ENCODE measurements around the gene FZD8.

Gene FZD8

DNA sequence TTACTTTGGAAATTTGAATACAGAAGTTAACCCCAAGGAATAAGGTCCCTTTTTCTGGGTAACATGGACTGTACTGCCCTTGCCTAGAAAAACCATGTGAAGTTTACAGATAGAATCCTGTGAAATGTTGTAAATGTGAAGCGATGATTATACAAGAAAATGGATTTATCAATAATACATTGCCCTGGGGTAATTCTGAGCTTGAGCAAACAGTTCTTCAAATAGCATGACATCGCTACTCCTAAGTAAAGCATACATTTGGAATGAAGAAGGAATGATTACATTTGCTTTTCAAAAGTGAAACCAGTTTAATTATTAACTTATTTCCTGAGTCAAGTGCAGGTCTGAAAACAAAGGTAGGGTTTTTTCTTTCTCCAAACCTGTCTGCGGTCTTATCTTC is 43.3 kb upstream of the FZD8 start:
- no peak overlapping the region for H2BK120ac ChIP-seq (ENCODE audit: low read depth, low read length)
- no peaks in the 10 kb centered on the region for H3K9me3 ChIP-seq (ENCODE audit: control insufficient read depth, low read length)
- H2BK15ac ChIP-seq (ENCODE audit: low read depth, poor library complexity, severe bottlenecking), result no peak overlapping the region
- no peak overlapping the region for H2BK12ac ChIP-seq (ENCODE audit: low read length in 2 of 2)
- H4K91ac ChIP-seq (ENCODE audit: low read length), result no peak overlapping the region
- WGBS, result 90% methylated on average over 2 of the region's 3 CpGs
- no peak overlapping the region for H2BK5ac ChIP-seq (ENCODE audit: low read depth, low read length, poor library complexity, severe bottlenecking)
- H3K23ac ChIP-seq (ENCODE audit: low read length in 2 of 2), result no peak overlapping the region
- H2AFZ ChIP-seq (ENCODE audit: low read depth, low read length), result no peak overlapping the region
- no peaks in the 10 kb centered on the region for H3K4me1 ChIP-seq (ENCODE audit: control insufficient read depth, insufficient read depth, low read depth, low read length)
- no peak for DNase-seq
- H3K36me3 ChIP-seq (ENCODE audit: control insufficient read depth in 1 of 2, insufficient read depth in 2 of 2, low read depth in 1 of 2, low read length in 2 of 2), result no peaks in the 10 kb centered on the region
- H3K4me2 ChIP-seq (ENCODE audit: low read length, poor library complexity, severe bottlenecking), result no peak overlapping the region
- no peak overlapping the region for H3K9ac ChIP-seq (ENCODE audit: low read length)
- H3K18ac ChIP-seq (ENCODE audit: low read depth in 1 of 2, low read length in 2 of 2), result no peak overlapping the region
- H3K27ac ChIP-seq (ENCODE audit: low read length, poor library complexity, severe bottlenecking), result peak overlapping the region; percentile 17
- no peak overlapping the region for H3K4ac ChIP-seq (ENCODE audit: low read depth in 1 of 2, low read length in 2 of 2)
- H3K14ac ChIP-seq (ENCODE audit: low read length in 2 of 2), result no peak overlapping the region
- no peaks in the 10 kb centered on the region for H3K79me1 ChIP-seq (replicated peaks; ENCODE audit: low read length, poor library complexity, severe bottlenecking)
- H3K4me3 ChIP-seq (ENCODE audit: insufficient read depth in 1 of 2, low read depth in 1 of 2, low read length in 2 of 2), result no peak overlapping the region
- peaks cover 0 to 13% of the 10 kb centered on the region in 2 experiments for H3K27me3 ChIP-seq (ENCODE audit: control insufficient read depth in 1 of 2, insufficient read depth in 1 of 2, low read length in 2 of 2)
- no peak overlapping the region for H4K8ac ChIP-seq (ENCODE audit: low read length)
- no peak overlapping the region for H2AK5ac ChIP-seq (ENCODE audit: low read length, severe bottlenecking)

DNA sequence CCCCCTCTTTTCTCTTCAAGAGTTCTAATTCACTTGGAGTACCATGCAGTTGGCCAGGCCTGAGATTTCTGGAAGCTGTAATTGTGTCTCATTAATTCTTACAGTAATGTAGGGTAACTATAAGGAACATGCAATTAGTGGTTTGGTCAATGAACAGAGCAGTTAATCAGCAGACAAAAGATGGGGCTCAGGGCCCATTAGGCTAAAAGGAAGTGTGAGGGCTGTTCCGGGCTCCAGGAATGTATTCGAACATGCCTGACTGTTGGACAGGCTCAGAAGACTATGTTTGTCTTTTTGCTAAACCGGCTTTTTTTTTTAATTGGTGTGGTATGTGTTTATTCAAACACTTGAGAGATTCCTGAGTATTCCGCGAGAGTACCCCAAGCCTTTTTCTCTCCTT is 42.5 kb upstream of the FZD8 start:
- DNase-seq, result no peak
- no peak overlapping the region for H2BK15ac ChIP-seq (ENCODE audit: low read depth, poor library complexity, severe bottlenecking)
- 79% methylated on average over 4 of the region's 5 CpGs for WGBS
- H2AFZ ChIP-seq (ENCODE audit: low read depth, low read length), result no peak overlapping the region
- no peak overlapping the region for H4K91ac ChIP-seq (ENCODE audit: low read length)
- no peak overlapping the region for H3K23ac ChIP-seq (ENCODE audit: low read length in 2 of 2)
- no peaks in the 10 kb centered on the region for H3K9me3 ChIP-seq (ENCODE audit: control insufficient read depth, low read length)
- H4K8ac ChIP-seq (ENCODE audit: low read length), result no peak overlapping the region
- H3K14ac ChIP-seq (ENCODE audit: low read length in 2 of 2), result no peak overlapping the region
- H3K27me3 ChIP-seq (ENCODE audit: control insufficient read depth in 1 of 2, insufficient read depth in 1 of 2, low read length in 2 of 2), result peaks cover 0 to 7% of the 10 kb centered on the region in 2 experiments
- no peak overlapping the region for H3K4me3 ChIP-seq (ENCODE audit: insufficient read depth in 1 of 2, low read depth in 1 of 2, low read length in 2 of 2)
- no peak overlapping the region for H3K4ac ChIP-seq (ENCODE audit: low read depth in 1 of 2, low read length in 2 of 2)
- no peak overlapping the region for H2BK12ac ChIP-seq (ENCODE audit: low read length in 2 of 2)
- no peak overlapping the region for H2AK5ac ChIP-seq (ENCODE audit: low read length, severe bottlenecking)
- H3K36me3 ChIP-seq (ENCODE audit: control insufficient read depth in 1 of 2, insufficient read depth in 2 of 2, low read depth in 1 of 2, low read length in 2 of 2), result no peaks in the 10 kb centered on the region
- no peak overlapping the region for H2BK120ac ChIP-seq (ENCODE audit: low read depth, low read length)
- H3K18ac ChIP-seq (ENCODE audit: low read depth in 1 of 2, low read length in 2 of 2), result no peak overlapping the region
- no peaks in the 10 kb centered on the region for H3K79me1 ChIP-seq (replicated peaks; ENCODE audit: low read length, poor library complexity, severe bottlenecking)
- H2BK5ac ChIP-seq (ENCODE audit: low read depth, low read length, poor library complexity, severe bottlenecking), result no peak overlapping the region
- H3K9ac ChIP-seq (ENCODE audit: low read length), result no peak overlapping the region
- H3K4me2 ChIP-seq (ENCODE audit: low read length, poor library complexity, severe bottlenecking), result no peak overlapping the region
- no peaks in the 10 kb centered on the region for H3K4me1 ChIP-seq (ENCODE audit: control insufficient read depth, insufficient read depth, low read depth, low read length)
- peak overlapping the region; percentile 14 for H3K27ac ChIP-seq (ENCODE audit: low read length, poor library complexity, severe bottlenecking)

DNA sequence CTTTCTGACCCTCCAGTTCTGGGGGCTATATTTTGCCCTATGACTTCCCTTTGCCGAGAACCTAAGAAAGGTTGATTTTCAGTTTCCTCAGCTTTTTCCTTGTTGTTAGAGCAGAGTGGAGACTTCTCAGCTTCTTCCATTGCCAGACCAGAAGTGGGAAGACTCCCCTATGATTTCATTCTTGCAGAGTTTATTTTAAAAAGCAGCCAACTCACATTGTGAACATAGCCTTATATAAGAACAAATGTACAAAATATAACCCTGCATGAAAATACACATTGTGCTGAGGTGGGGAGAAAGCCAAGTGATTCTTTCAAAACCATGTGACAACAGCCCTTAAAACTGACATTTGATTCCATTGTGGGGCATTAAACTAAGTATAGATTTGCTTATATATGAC is 33.8 kb upstream of the FZD8 start:
- H3K27ac ChIP-seq (ENCODE audit: low read length, poor library complexity, severe bottlenecking), result no peak overlapping the region
- H2AK5ac ChIP-seq (ENCODE audit: low read length, severe bottlenecking), result no peak overlapping the region
- no peak overlapping the region for H2BK5ac ChIP-seq (ENCODE audit: low read depth, low read length, poor library complexity, severe bottlenecking)
- WGBS, result no CpG with 5 or more reads among the region's 1 CpG
- H3K9me3 ChIP-seq (ENCODE audit: control insufficient read depth, low read length), result peaks cover 6% of the 10 kb centered on the region
- no peak overlapping the region for H2BK15ac ChIP-seq (ENCODE audit: low read depth, poor library complexity, severe bottlenecking)
- no peak overlapping the region for H4K8ac ChIP-seq (ENCODE audit: low read length)
- no peak overlapping the region for H4K91ac ChIP-seq (ENCODE audit: low read length)
- no peak overlapping the region for H3K14ac ChIP-seq (ENCODE audit: low read length in 2 of 2)
- H3K27me3 ChIP-seq (ENCODE audit: control insufficient read depth in 1 of 2, insufficient read depth in 1 of 2, low read length in 2 of 2), result peaks cover 3 to 9% of the 10 kb centered on the region in 2 experiments
- H2BK120ac ChIP-seq (ENCODE audit: low read depth, low read length), result no peak overlapping the region
- DNase-seq, result no peak
- no peak overlapping the region for H3K9ac ChIP-seq (ENCODE audit: low read length)
- H3K79me1 ChIP-seq (replicated peaks; ENCODE audit: low read length, poor library complexity, severe bottlenecking), result no peaks in the 10 kb centered on the region
- H2AFZ ChIP-seq (ENCODE audit: low read depth, low read length), result no peak overlapping the region
- no peak overlapping the region for H3K23ac ChIP-seq (ENCODE audit: low read length in 2 of 2)
- H3K4me1 ChIP-seq (ENCODE audit: control insufficient read depth, insufficient read depth, low read depth, low read length), result no peaks in the 10 kb centered on the region
- no peaks in the 10 kb centered on the region for H3K36me3 ChIP-seq (ENCODE audit: control insufficient read depth in 1 of 2, insufficient read depth in 2 of 2, low read depth in 1 of 2, low read length in 2 of 2)
- H3K18ac ChIP-seq (ENCODE audit: low read depth in 1 of 2, low read length in 2 of 2), result no peak overlapping the region
- H3K4me3 ChIP-seq (ENCODE audit: insufficient read depth in 1 of 2, low read depth in 1 of 2, low read length in 2 of 2), result no peak overlapping the region
- no peak overlapping the region for H2BK12ac ChIP-seq (ENCODE audit: low read length in 2 of 2)
- H3K4me2 ChIP-seq (ENCODE audit: low read length, poor library complexity, severe bottlenecking), result no peak overlapping the region
- H3K4ac ChIP-seq (ENCODE audit: low read depth in 1 of 2, low read length in 2 of 2), result no peak overlapping the region

DNA sequence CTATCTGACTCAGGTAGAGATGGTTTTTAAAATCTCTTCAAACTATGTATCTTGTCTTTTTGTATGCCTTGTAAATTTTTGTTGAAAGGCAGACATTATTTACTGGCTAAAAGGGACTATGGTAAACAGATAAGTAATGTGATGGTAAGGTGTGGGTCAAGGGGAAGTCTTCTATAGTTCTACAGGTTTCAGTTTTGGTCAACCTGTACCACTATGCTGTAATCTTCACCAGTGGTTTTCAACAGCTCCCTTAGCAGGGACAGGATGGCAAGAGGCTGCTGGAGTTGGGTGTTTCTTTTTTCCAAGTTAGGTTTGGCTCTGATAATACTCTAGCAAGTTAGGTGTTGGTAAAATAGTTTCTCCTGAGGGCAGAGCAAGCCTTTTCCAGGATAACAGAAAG is 32.7 kb upstream of the FZD8 start:
- no peak overlapping the region for H3K4me2 ChIP-seq (ENCODE audit: low read length, poor library complexity, severe bottlenecking)
- H3K14ac ChIP-seq (ENCODE audit: low read length in 2 of 2), result no peak overlapping the region
- no peak overlapping the region for H2BK5ac ChIP-seq (ENCODE audit: low read depth, low read length, poor library complexity, severe bottlenecking)
- H3K9ac ChIP-seq (ENCODE audit: low read length), result no peak overlapping the region
- H2BK12ac ChIP-seq (ENCODE audit: low read length in 2 of 2), result no peak overlapping the region
- H3K23ac ChIP-seq (ENCODE audit: low read length in 2 of 2), result no peak overlapping the region
- H4K8ac ChIP-seq (ENCODE audit: low read length), result no peak overlapping the region
- peaks cover 3 to 9% of the 10 kb centered on the region in 2 experiments for H3K27me3 ChIP-seq (ENCODE audit: control insufficient read depth in 1 of 2, insufficient read depth in 1 of 2, low read length in 2 of 2)
- no peak overlapping the region for H3K4ac ChIP-seq (ENCODE audit: low read depth in 1 of 2, low read length in 2 of 2)
- peaks cover 6% of the 10 kb centered on the region for H3K9me3 ChIP-seq (ENCODE audit: control insufficient read depth, low read length)
- H4K91ac ChIP-seq (ENCODE audit: low read length), result no peak overlapping the region
- H2BK120ac ChIP-seq (ENCODE audit: low read depth, low read length), result no peak overlapping the region
- H3K4me3 ChIP-seq (ENCODE audit: insufficient read depth in 1 of 2, low read depth in 1 of 2, low read length in 2 of 2), result no peak overlapping the region
- H3K27ac ChIP-seq (ENCODE audit: low read length, poor library complexity, severe bottlenecking), result no peak overlapping the region
- no peak overlapping the region for H2AK5ac ChIP-seq (ENCODE audit: low read length, severe bottlenecking)
- H3K36me3 ChIP-seq (ENCODE audit: control insufficient read depth in 1 of 2, insufficient read depth in 2 of 2, low read depth in 1 of 2, low read length in 2 of 2), result no peaks in the 10 kb centered on the region
- H3K4me1 ChIP-seq (ENCODE audit: control insufficient read depth, insufficient read depth, low read depth, low read length), result no peaks in the 10 kb centered on the region
- no peak overlapping the region for H3K18ac ChIP-seq (ENCODE audit: low read depth in 1 of 2, low read length in 2 of 2)
- H2BK15ac ChIP-seq (ENCODE audit: low read depth, poor library complexity, severe bottlenecking), result no peak overlapping the region
- H2AFZ ChIP-seq (ENCODE audit: low read depth, low read length), result no peak overlapping the region
- DNase-seq, result no peak
- H3K79me1 ChIP-seq (replicated peaks; ENCODE audit: low read length, poor library complexity, severe bottlenecking), result no peaks in the 10 kb centered on the region

All from mesenchymal stem cell (in vitro differentiated cells and primary cell).